H1 (cell line): Measurements from ENCODE around the gene SUCNR1. TPM values are rescaled to one million over a fixed set of nuclear protein-coding genes. Genes with fewer than 3 reads are reported as not detected.

Experiments used
- CTCF ChIA-PET: fragments of 300-600 bp; sonication (Branson Sonifier 250); formaldehyde crosslinking; loops from one replicate; lab custom pipeline; 2021; ENCODE audit not compliant: partially characterized antibody; lab: Charles Lee
- POLR2A ChIA-PET: fragments of 300-600 bp; sonication (Branson Sonifier 250); formaldehyde crosslinking; loops from one replicate; lab custom pipeline; 2021; ENCODE audit warnings: inconsistent platforms; ENCODE audit not compliant: partially characterized antibody; lab: Charles Lee
- DNase-seq, 2 experiments: peaks; one replicate each; pipeline versions ENCODE4 v3.0.0 to v3.0.0-alpha.2; 2010 to 2022; ENCODE audit warnings: low spot score in 2 of 2, low read depth in 1 of 2, mixed read lengths in 1 of 2
- FAIRE-seq: peaks from 2 replicates; lab custom pipeline; 2011; peaks lifted over from hg19 to GRCh38; lab: Jason Lieb, UNC
- H2AFZ ChIP-seq: 2 replicates; pipeline ENCODE4 v1.8.1; 2012; ENCODE audit warnings: low read length, inconsistent platforms
- H2AK5ac ChIP-seq: 2 replicates; pipeline ENCODE4 v1.6.1; 2013; ENCODE audit warnings: low read depth, low read length
- H2BK120ac ChIP-seq: replicated peaks from 2 replicates; pipeline ENCODE3; 2013; ENCODE audit warnings: low read depth, low read length, inconsistent platforms
- H2BK12ac ChIP-seq: 2 replicates; pipeline ENCODE4 v1.6.1; 2013; ENCODE audit warnings: low read depth, low read length
- H2BK15ac ChIP-seq: 2 replicates; pipeline ENCODE4 v1.6.1; 2013; ENCODE audit warnings: low read length
- H2BK20ac ChIP-seq: 2 replicates; pipeline ENCODE4 v1.6.1; 2013; ENCODE audit warnings: low read length
- H2BK5ac ChIP-seq: 2 replicates; pipeline ENCODE4 v1.6.1; 2013; ENCODE audit warnings: low read depth, low read length
- H3K14ac ChIP-seq: 2 replicates; pipeline ENCODE4 v1.6.1; 2013; ENCODE audit warnings: inconsistent platforms; ENCODE audit not compliant: insufficient read length
- H3K18ac ChIP-seq: 2 replicates; pipeline ENCODE4 v1.6.1; 2013; ENCODE audit warnings: low read length; ENCODE audit errors: extremely low read depth
- H3K23ac ChIP-seq: 2 replicates; pipeline ENCODE4 v1.6.1; 2013; ENCODE audit warnings: inconsistent platforms; ENCODE audit not compliant: insufficient read length
- H3K23me2 ChIP-seq: 2 replicates; pipeline ENCODE4 v1.6.1; 2013; ENCODE audit warnings: low read depth, low read length
- H3K27ac ChIP-seq: 2 replicates; pipeline ENCODE4 v1.6.1; 2011; ENCODE audit warnings: low read depth, low read length, inconsistent platforms
- H3K27me3 ChIP-seq, 4 experiments: replicated peaks in 1 of 4; 1 replicate in 1 of 4; 2 replicates in 3 of 4; pipeline versions ENCODE4 v1.6.1 to v1.8.1; 2011 to 2013; ENCODE audit warnings: low read length in 3 of 4, mild to moderate bottlenecking in 3 of 4, inconsistent platforms in 2 of 4, mixed read lengths in 2 of 4, moderate library complexity in 1 of 4; ENCODE audit not compliant: control insufficient read depth in 3 of 4, insufficient read depth in 3 of 4; ENCODE audit errors: extremely low read depth in 1 of 4
- H3K36me3 ChIP-seq, 4 experiments: 2 replicates each; pipeline versions ENCODE4 v1.6.1 to v1.8.1; 2011 to 2013; ENCODE audit warnings: mild to moderate bottlenecking in 4 of 4, low read length in 3 of 4, moderate library complexity in 2 of 4, control low read depth in 1 of 4, inconsistent platforms in 1 of 4; ENCODE audit not compliant: insufficient read depth in 4 of 4, control insufficient read depth in 2 of 4
- H3K4ac ChIP-seq: replicated peaks from 2 replicates; pipeline ENCODE3; 2013; ENCODE audit warnings: low read length, low read depth, mixed read lengths, inconsistent platforms; ENCODE audit not compliant: insufficient read length
- H3K4me1 ChIP-seq, 4 experiments: replicated peaks in 1 of 4; 1 replicate in 1 of 4; 2 replicates in 3 of 4; pipeline versions ENCODE4 v1.6.1 to v1.8.1; 2011 to 2013; ENCODE audit warnings: low read length in 3 of 4, inconsistent platforms in 2 of 4, mixed read lengths in 1 of 4; ENCODE audit not compliant: insufficient read depth in 4 of 4, control insufficient read depth in 3 of 4
- H3K4me2 ChIP-seq, 2 experiments: 2 replicates each; pipeline versions ENCODE4 v1.6.1 to v1.8.1; 2011 to 2013; ENCODE audit warnings: low read depth in 2 of 2, low read length in 2 of 2, control low read depth in 1 of 2, inconsistent platforms in 1 of 2, mild to moderate bottlenecking in 1 of 2; ENCODE audit not compliant: insufficient read depth in 1 of 2
- H3K4me3 ChIP-seq, 4 experiments: fragments of 200-600, 300-600 bp in 1 of 4; sonication (generic), shearing (Covaris generic), sonication (Bioruptor Twin) in 1 of 4; 2 replicates each; pipeline versions ENCODE4 v1.5.1 to v1.8.1; 2011 to 2016; ENCODE audit warnings: low read length in 4 of 4, low read depth in 3 of 4, control low read depth in 2 of 4, inconsistent platforms in 2 of 4, mild to moderate bottlenecking in 2 of 4, mixed read lengths in 1 of 4, moderate library complexity in 1 of 4; ENCODE audit not compliant: insufficient read depth in 2 of 4; ENCODE audit errors: extremely low read depth in 1 of 4
- H3K56ac ChIP-seq: replicated peaks from 2 replicates; pipeline ENCODE3; 2013; ENCODE audit warnings: low read depth, mild to moderate bottlenecking, mixed read lengths, low read length, inconsistent platforms; ENCODE audit not compliant: insufficient read length
- H3K79me1 ChIP-seq: 2 replicates; pipeline ENCODE4 v1.6.1; 2013; ENCODE audit warnings: low read depth, low read length, control low read depth
- H3K79me2 ChIP-seq, 2 experiments: 2 replicates each; pipeline versions ENCODE4 v1.6.1 to v1.8.1; 2012 to 2013; ENCODE audit warnings: low read length in 2 of 2, mild to moderate bottlenecking in 2 of 2, inconsistent platforms in 1 of 2; ENCODE audit not compliant: insufficient read depth in 2 of 2, control insufficient read depth in 1 of 2
- H3K9ac ChIP-seq, 4 experiments: replicated peaks in 1 of 4; 1 replicate in 1 of 4; 2 replicates in 3 of 4; pipeline versions ENCODE4 v1.6.1 to v1.8.1; 2011 to 2013; ENCODE audit warnings: low read depth in 3 of 4, low read length in 3 of 4, control low read depth in 2 of 4, mild to moderate bottlenecking in 2 of 4, moderate library complexity in 2 of 4, inconsistent platforms in 1 of 4; ENCODE audit errors: extremely low read depth in 1 of 4
- H3K9me3 ChIP-seq, 2 experiments: 2 replicates each; pipeline versions ENCODE4 v1.6.1 to v1.8.1; 2012 to 2013; ENCODE audit warnings: mild to moderate bottlenecking in 2 of 2, moderate library complexity in 2 of 2, control low read depth in 1 of 2, inconsistent platforms in 1 of 2, low read depth in 1 of 2, low read length in 1 of 2, mixed read lengths in 1 of 2; ENCODE audit not compliant: insufficient read depth in 2 of 2
- H4K20me1 ChIP-seq, 2 experiments: replicated peaks in 1 of 2; 2 replicates each; pipeline versions ENCODE3 to v1.8.1; 2011 to 2013; ENCODE audit warnings: inconsistent platforms in 2 of 2, low read length in 2 of 2, mild to moderate bottlenecking in 1 of 2; ENCODE audit not compliant: insufficient read depth in 2 of 2, control insufficient read depth in 1 of 2
- H4K5ac ChIP-seq: 2 replicates; pipeline ENCODE4 v1.6.1; 2013; ENCODE audit warnings: low read length, low read depth, mixed read lengths, inconsistent platforms; ENCODE audit not compliant: insufficient read length
- H4K8ac ChIP-seq: 2 replicates; pipeline ENCODE4 v1.8.0; 2013; ENCODE audit warnings: mild to moderate bottlenecking, moderate library complexity, low read length, inconsistent platforms; ENCODE audit not compliant: insufficient read depth; ENCODE audit errors: extremely low read depth
- H4K91ac ChIP-seq: replicated peaks from 2 replicates; pipeline ENCODE3; 2013; ENCODE audit warnings: low read length, mixed read lengths, inconsistent platforms; ENCODE audit not compliant: insufficient read length
- ASH2L ChIP-seq: fragments of 200-600, 300-600 bp; sonication (generic); IDR thresholded peaks from one replicate; pipeline ENCODE4 v1.7.1; 2017; ENCODE audit warnings: low read length
- GTF2F1 ChIP-seq: IDR thresholded peaks from 2 replicates; pipeline ENCODE4 v1.6.1; 2012; ENCODE audit warnings: low read depth, low read length, improper control_type of control experiment, borderline replicate concordance
- HDAC2 ChIP-seq, 2 experiments: fragments of 300-600 bp in 1 of 2; sonication (generic) in 1 of 2; IDR thresholded peaks; 2 replicates each; pipeline ENCODE4 v1.6.1; 2011 to 2012; ENCODE audit warnings: low read depth in 2 of 2, low read length in 2 of 2, mild to moderate bottlenecking in 2 of 2, moderate library complexity in 2 of 2, borderline replicate concordance in 1 of 2, inconsistent platforms in 1 of 2
- RAD21 ChIP-seq, 2 experiments: IDR thresholded peaks in 1 of 2; conservative IDR thresholded peaks in 1 of 2; 2 replicates each; pipeline ENCODE4 v1.6.1; 2011; ENCODE audit warnings: low read depth in 2 of 2, low read length in 2 of 2, improper control_type of control experiment in 1 of 2, inconsistent platforms in 1 of 2, mild to moderate bottlenecking in 1 of 2, moderate library complexity in 1 of 2
- SIRT6 ChIP-seq: IDR thresholded peaks from one replicate; pipeline ENCODE4 v1.7.1; 2012; ENCODE audit warnings: low read length, inconsistent platforms
- SP4 ChIP-seq: IDR thresholded peaks from 2 replicates; pipeline ENCODE4 v1.6.1; 2012; ENCODE audit warnings: low read length, inconsistent platforms
- TCF12 ChIP-seq: IDR thresholded peaks from 2 replicates; pipeline ENCODE4 v1.6.1; 2011; ENCODE audit warnings: low read depth, mild to moderate bottlenecking, low read length
- TEAD4 ChIP-seq: IDR thresholded peaks from 2 replicates; pipeline ENCODE4 v1.6.1; 2012; ENCODE audit warnings: low read depth, low read length, inconsistent platforms, mixed read lengths
- ZNF274 ChIP-seq: IDR thresholded peaks from 2 replicates; pipeline ENCODE4 v1.7.0; 2012; ENCODE audit warnings: low read length, borderline replicate concordance; ENCODE audit errors: extremely low read depth
- WGBS, 2 experiments: shearing (Covaris generic) in 1 of 2; methylation state at CpG; one replicate each; pipeline versions ENCODE4 v1.1.6 to v1.1.7; 2013 to 2015; ENCODE audit warnings: low lambda C conversion rate in 2 of 2, mixed read lengths in 2 of 2, inconsistent platforms in 1 of 2, low coverage in 1 of 2, missing lambda C conversion rate in 1 of 2; ENCODE audit not compliant: insufficient replicate concordance in 2 of 2, insufficient coverage in 1 of 2, insufficient read length in 1 of 2; ENCODE audit errors: extremely low coverage in 1 of 2, missing lambda C conversion rate in 1 of 2; 5-methylcytosine and 5-hydroxymethylcytosine counted together
- polyA plus RNA-seq, 7 experiments: library from polyadenylated mRNA; depleted of rRNA in 3 of 7; stranded (reverse) in 5 of 7; unstranded in 2 of 7; fragments of >200 nt in 5 of 7; fragments of 200-250 nt in 2 of 7; gene quantifications; 1 replicate in 5 of 7; 2 replicates in 1 of 7; 4 replicates in 1 of 7; pipeline versions ENCODE4 v1.2.1 to v1.2.3, GENCODE V29; 2011 to 2013; ENCODE audit warnings: missing spikeins in 2 of 7, mixed read lengths in 2 of 7
- total RNA-seq: library from RNA; stranded (reverse); fragmentation: NEBNext Ultra II Directional; extraction: Animal tissue kit (Norgen Biotek cat#: 25700); gene quantifications from 2 replicates; pipeline ENCODE4 v1.2.1, GENCODE V29; 2021
- TF ChIP-seq, protein P1 (sequence below): IDR thresholded peaks from 2 replicates; pipeline ENCODE4 v1.6.1; 2011; ENCODE audit warnings: low read length, improper control_type of control experiment
- TF ChIP-seq, protein P2 (sequence below), 3 experiments: IDR thresholded peaks; 1 replicate in 2 of 3; 2 replicates in 1 of 3; pipeline versions ENCODE4 v1.5.1 to v1.6.1; 2011; ENCODE audit warnings: low read length in 3 of 3, mild to moderate bottlenecking in 3 of 3, inconsistent platforms in 2 of 3, low read depth in 1 of 3, moderate library complexity in 1 of 3; ENCODE audit not compliant: insufficient read depth in 1 of 3; ENCODE audit errors: control extremely low read depth in 1 of 3

The SUCNR1 gene
- total and polyA plus RNA-seq, 2 of the 8 experiments (the other 6 are each of a cell fraction or from before 2014, with no cell fraction given): not detected

DNA sequence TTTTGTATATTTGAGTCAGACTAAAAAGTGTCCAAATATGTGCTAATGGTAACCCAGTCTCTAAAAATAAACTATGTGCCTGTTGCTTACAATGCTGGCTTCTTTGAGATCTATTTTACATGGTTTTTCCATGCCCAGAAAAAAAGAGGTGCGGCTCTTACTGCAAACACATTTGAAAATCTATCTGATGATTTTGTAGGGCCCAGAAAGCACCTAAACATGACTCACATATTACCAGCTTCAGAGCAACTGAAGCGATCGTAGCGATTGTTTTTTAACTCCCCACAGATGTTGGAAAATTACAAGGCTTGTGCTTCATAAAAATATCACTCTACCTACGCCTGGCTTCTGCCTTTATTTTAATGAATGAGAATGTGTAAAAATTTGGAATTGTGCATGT is 53.5 kb downstream of the SUCNR1 start:
- Histone ChIP-seq H2BK15ac (no peak overlapping the region), H3K14ac (no peak overlapping the region), H3K27me3 (no peaks in the 10 kb centered on the region), H3K4me3 (no peak overlapping the region), H2BK12ac (no peak overlapping the region), H3K27ac (no peak overlapping the region), H3K23ac (no peak overlapping the region), H3K4me2 (no peak overlapping the region), H2BK5ac (no peak overlapping the region), H4K91ac (no peak overlapping the region), H3K18ac (no peak overlapping the region), H2AK5ac (no peak overlapping the region), H3K36me3 (no peaks in the 10 kb centered on the region), H4K20me1 (no peaks in the 10 kb centered on the region), H3K9me3 (no peaks in the 10 kb centered on the region; a peak in 1 of 4 replicates), H4K8ac (no peak overlapping the region), H3K4ac (no peak overlapping the region), H2BK120ac (no peak overlapping the region), H3K23me2 (no peaks in the 10 kb centered on the region), H3K4me1 (no peaks in the 10 kb centered on the region), H3K79me2 (no peaks in the 10 kb centered on the region), H2BK20ac (no peak overlapping the region), H4K5ac (no peak overlapping the region), H3K56ac (no peak overlapping the region), H3K79me1 (no peaks in the 10 kb centered on the region), H2AFZ (no peak overlapping the region), H3K9ac (no peak overlapping the region)
- FAIRE-seq (no peak), DNase-seq (no peak)
- WGBS, 2 experiments: 90% methylated on average over 5 of the region's 5 CpGs; no CpG with 5 or more reads in 1 of the 2 experiments
- ChIA-PET POLR2A (no interaction called here), CTCF (no interaction called here)
- TF ChIP-seq TEAD4 (no peak), RAD21 (IDR thresholded peaks at IDR 0.05 in 1 of 2, conservative IDR thresholded peaks at IDR 0.05 in 1 of 2; ENCODE audit: low read depth in 2 of 2, low read length in 2 of 2) (no peak), ZNF274 (no peak), GTF2F1 (no peak), SP4 (no peak), SIRT6 (no peak), ASH2L (no peak), TCF12 (no peak), HDAC2 (IDR thresholded peaks at IDR 0.05; ENCODE audit: borderline replicate concordance in 1 of 2, low read depth in 2 of 2, low read length in 2 of 2) (no peak)
- TF ChIP-seq, protein P1, sequence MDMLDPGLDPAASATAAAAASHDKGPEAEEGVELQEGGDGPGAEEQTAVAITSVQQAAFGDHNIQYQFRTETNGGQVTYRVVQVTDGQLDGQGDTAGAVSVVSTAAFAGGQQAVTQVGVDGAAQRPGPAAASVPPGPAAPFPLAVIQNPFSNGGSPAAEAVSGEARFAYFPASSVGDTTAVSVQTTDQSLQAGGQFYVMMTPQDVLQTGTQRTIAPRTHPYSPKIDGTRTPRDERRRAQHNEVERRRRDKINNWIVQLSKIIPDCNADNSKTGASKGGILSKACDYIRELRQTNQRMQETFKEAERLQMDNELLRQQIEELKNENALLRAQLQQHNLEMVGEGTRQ: no peak
- TF ChIP-seq, protein P2, sequence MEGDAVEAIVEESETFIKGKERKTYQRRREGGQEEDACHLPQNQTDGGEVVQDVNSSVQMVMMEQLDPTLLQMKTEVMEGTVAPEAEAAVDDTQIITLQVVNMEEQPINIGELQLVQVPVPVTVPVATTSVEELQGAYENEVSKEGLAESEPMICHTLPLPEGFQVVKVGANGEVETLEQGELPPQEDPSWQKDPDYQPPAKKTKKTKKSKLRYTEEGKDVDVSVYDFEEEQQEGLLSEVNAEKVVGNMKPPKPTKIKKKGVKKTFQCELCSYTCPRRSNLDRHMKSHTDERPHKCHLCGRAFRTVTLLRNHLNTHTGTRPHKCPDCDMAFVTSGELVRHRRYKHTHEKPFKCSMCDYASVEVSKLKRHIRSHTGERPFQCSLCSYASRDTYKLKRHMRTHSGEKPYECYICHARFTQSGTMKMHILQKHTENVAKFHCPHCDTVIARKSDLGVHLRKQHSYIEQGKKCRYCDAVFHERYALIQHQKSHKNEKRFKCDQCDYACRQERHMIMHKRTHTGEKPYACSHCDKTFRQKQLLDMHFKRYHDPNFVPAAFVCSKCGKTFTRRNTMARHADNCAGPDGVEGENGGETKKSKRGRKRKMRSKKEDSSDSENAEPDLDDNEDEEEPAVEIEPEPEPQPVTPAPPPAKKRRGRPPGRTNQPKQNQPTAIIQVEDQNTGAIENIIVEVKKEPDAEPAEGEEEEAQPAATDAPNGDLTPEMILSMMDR (IDR thresholded peaks at IDR 0.05; ENCODE audit: control extremely low read depth in 1 of 3, insufficient read depth in 1 of 3, low read depth in 1 of 3, low read length in 3 of 3): no peak
